T follicular helper cell (primary cell): ENCODE results near the gene ABLIM1.

Source experiments
- DNase-seq: peaks from one replicate; pipeline ENCODE4 v3.0.0-alpha.2; 2020; ENCODE audit warnings: low read depth

Gene ABLIM1

DNA sequence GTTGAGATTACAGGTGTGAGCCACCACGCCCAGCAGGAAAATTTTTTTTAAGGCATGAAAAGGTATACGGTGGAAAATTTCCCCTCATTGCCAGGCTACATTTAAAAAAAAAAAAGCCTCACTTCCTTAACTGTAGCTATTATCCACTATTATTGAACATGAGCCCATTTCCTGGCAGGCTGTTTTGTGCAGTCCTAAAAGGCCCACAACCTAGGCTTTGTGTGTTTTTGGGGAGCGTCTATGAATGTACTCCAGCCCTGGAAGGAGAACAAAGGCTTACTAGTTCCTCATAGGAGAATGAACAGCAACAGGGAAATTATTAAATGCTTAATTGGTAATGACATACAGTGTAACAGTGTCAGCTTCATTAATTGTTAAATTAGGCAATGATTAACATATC is 111.0 kb downstream of the ABLIM1 start:
- no peak for DNase-seq

DNA sequence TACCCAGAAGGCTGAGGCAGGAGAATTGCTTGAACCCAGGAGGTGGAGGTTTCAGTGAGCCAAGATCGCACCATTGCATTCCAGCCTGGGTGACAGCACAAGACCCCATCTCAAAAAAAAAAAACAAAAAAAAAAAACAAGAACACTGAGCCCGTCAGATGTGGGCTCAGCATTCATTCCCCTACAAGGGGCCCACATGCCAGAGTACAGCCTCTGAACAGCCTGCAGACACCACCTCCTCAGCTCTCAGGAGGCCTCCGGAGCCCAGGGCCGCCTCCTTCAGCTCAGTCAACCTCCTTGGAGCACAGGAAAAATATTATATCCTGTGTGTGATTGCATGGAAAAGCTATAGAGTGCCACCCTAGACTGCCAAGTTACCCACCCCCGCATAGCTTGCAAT is 112.3 kb downstream of the ABLIM1 start:
- DNase-seq: no peak

DNA sequence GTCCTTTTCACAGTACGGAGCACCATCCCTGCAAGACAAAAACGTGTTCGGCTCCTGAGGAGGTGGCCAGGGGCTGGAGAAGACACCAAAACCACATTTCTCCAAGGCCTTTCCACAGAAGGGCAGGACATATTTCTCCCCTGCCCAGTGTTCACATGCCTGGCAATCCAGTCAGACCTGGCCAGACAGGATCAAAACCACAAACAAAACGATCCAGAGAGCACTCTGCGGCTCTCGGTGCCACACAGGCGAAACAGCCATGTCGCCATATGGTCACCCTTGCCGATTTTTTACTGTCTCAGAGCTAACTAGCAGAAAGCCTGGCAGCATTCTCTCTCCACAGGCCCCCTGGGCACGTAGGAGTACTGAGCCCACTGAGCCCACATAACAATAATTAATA is 113.0 kb downstream of the ABLIM1 start:
- DNase-seq: no peak

DNA sequence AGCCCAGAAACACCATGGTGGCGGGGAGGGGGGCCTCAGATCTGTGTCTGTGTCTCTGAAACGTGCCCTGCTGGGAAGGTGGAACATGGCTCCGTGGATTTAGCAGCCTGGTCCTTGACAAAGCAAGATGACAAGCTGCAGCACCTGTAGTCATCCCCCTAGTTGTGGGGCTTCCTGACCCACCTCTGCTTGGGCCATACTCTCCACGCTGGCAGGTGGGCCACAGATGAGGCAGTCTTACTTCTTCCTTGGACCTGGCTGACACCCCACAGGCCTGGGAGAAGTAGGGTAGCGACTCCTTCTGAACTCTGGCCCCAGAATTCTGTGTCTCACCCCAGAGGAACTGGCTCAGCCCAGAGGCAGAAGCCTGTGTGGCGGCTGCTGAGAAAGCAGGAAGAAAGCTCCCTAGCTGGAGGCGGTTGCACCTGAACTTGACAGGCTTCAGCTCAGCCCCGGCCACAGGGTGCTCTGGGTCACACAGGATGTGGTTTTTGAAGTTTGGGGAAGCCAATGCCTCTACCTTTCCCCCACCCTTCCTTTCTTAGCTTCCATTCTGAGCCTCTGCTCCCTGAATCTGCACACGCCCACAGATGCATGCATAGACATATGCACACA is 113.9 kb downstream of the ABLIM1 start:
- peak; percentile 54 for DNase-seq

DNA sequence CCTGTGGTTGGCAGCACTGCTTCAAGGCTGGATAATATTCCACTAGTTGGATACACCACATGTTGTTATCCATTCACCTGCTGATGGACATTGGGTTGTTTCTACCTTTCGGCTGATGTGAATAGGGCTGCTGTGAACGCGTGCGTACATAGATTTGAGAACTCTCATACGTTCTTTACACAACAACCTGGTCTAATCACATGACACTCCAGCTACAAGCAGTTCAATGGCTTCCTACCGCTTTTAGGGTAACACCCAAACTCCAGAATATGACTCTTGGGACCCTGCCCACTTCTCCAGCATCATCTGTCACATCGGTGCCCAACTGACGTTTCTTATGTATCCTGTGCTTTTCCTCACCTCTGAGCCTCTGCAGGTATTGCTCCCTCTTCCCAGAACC is 114.6 kb downstream of the ABLIM1 start:
- no peak for DNase-seq

DNA sequence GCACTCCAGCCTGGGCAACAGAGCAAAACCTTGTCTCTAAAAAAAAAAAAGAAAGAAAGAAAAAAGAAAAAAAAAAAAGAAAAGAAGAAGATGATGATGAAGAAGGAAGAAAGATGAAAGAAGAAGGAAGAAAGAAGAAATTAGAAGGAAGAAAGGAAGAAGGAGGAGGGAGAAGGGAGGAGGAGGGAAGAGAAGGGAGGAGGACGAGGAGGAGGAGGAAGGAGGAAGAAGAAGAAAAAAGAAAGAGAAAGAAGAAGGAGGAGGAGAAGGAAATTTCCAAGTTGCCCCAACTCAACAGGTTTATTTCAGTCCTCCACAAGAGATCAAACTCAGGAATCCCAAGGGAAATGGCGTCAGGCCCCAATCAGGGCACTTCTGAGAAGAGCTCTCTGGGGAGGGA is 115.7 kb downstream of the ABLIM1 start:
- no peak for DNase-seq

DNA sequence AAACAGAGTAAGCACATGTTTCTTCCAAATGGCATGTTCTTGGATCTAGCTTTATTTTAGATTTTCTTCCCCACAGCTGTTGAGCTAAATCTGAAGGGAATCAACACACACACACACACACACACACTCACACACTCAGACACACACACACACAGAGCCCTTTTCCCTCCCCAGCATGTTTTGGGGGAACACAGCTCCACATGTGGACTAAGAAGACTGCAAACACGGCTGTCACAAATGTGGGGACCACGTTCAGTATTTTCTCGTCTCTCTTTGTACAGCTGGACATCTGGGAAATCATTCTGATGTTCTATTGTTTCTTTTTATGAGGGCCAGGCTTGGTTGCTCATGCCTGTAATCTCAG is 116.3 kb downstream of the ABLIM1 start:
- no peak for DNase-seq

DNA sequence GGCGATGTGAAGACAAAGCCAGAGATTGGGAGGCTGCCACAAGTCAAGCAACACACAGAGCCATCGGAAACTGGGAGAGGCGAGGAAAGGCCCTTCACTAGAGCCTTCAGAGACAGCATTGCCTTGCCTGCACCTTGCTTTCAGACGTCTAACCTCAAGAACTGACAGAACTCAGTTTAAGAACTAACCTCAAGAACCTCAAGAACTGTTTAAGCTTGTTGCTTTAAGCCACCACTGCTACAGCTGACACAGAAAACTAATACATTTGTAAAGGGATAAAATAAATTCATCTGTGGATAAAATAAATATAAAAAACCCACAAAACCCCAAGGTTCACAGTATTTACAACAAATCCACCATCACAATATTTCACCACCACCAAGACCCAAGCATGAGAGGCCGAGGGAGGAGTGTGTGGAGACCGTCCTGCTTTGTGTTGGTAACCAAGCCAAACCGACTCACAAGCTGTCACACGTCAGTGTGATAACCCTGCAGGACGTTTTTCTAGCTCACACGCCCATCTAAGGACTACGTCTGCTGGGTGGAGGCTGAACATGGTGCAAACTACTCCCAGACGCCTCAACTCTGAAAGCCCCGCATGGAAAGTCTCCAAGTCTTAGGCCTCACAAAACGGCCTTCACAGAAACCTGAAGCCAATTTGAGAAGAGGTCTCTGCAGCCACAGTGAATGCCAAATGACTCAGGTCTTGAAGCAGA is 116.8 kb downstream of the ABLIM1 start:
- DNase-seq: peak; percentile 69

DNA sequence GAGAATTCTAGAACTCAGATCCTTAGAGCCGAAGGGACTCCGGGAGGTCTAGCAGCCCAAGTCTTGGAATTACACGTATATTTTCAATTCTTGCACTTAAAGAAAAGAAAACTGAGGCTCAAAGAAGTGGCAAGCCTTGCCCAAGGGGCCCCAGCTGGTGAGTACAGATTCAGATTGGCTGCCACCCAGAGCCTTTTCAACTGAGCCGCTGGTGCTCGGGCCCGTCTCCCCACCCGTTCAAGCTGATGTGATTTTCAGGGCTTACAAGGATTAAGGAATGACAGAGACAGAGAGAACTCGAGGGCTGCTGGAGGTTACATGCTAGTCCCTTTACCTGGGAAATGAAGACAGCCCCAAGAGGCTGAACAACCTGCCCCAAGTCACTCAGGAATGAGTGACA is 117.8 kb downstream of the ABLIM1 start:
- DNase-seq: no peak

DNA sequence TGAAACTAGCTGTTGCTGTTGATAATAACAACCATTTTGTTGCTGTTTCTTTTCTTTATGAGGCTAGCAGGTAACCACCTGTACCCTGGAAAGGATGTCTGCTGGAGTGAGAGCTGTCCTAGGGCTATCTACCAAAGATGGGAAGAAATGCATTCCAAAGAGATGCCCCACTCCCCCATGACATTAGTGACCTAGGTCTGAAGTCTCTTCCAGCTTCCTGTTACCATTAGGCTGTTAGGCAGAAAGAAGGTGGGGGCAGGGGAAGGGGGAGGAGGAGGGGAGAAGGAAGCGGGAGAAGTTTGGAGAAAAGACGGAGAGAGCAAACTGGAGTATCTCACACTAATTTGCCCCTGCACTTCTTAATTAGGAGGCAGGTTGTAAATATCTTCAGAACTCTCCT is 118.5 kb downstream of the ABLIM1 start:
- DNase-seq: no peak

DNA sequence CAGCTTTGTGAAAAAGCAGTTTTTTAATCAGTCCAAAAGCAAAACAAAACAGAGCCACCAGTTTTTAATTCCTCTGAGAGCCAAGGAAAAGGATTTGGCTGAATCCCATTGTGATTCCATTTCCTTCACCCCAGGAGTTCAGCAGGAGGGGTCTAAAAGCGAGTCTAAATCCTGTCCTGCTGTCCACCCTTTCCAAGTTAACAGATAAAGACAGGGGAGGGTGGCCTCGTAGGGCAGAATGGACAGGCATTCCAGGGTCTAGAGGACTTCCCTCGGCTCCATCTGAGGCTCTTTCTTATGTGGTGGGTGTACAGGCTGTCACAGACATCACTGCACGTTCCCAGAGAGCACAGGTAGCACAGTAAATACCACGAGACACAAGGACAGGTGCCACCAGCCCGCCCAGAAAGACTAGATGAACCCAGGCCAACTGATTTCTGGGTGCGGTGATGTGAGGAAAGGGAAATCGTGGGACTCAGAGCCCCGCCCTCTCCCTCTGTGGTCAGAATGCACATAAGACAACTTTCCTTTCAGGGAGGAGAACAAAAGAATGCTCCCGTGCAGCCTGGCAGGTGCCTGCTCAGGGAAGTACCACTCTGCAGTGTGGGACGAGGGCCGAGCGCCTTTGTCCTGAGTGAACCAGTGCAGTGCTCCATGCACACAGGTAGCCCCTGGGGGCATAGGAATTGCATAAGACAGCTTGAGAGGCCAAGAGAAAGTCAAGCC is 119.7 kb downstream of the ABLIM1 start:
- peak; percentile 42 for DNase-seq

DNA sequence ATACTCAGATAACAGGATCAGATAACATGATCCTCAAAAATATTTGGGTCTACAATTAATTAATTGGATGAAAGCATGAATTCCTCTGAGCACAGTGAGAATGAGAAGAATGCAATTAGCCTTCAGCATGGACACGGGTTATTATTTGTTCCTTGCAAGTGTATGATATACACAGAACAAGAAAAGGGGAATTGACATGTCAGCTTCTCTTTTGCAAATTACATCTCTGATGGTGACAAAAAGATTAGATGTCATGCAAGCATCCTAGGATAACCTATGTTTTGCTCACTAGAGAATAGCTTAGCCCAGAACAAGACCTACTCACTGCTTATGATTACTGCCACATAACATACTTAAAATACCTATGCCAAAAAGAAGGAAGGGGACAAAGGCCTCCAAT is 120.3 kb downstream of the ABLIM1 start:
- no peak for DNase-seq

DNA sequence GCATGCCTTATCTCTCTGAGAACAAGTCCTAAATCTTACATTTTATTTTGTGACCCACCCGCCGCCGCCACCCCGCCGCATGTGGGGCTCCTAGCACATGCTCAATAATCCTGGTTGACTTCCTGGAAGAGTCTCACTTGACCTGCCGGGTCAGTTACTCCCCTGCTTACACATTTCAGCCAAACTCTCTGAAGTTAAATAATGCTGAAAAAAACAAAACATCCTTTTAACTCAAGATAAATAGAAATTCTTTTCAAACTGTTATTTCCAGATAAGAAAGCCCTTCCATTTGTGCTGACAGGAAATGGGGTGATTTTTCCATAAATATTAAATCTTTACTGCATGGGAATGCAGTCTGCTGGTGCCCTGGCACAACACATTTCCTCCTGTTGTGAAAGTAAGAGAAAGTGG is 123.5 kb downstream of the ABLIM1 start:
- DNase-seq: no peak

DNA sequence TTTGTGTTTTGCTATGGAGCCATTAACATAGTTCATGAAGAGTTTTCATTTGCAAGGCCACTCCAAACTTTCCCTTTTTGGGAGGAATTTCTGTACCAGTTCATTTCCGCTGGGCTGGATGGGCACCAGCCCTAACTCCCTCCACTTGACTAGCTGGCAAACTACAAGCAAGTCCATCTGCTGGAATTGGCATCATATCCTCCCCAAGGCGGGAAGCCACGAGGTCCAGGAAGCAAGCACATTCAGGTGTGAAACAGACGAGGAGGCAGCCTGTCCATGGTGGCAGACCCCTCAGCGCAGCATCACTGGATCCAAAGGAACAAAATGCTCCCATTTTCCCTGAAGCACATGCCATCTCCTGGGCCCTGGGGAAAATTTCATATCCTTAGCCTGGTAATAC is 125.8 kb downstream of the ABLIM1 start:
- DNase-seq: no peak

DNA sequence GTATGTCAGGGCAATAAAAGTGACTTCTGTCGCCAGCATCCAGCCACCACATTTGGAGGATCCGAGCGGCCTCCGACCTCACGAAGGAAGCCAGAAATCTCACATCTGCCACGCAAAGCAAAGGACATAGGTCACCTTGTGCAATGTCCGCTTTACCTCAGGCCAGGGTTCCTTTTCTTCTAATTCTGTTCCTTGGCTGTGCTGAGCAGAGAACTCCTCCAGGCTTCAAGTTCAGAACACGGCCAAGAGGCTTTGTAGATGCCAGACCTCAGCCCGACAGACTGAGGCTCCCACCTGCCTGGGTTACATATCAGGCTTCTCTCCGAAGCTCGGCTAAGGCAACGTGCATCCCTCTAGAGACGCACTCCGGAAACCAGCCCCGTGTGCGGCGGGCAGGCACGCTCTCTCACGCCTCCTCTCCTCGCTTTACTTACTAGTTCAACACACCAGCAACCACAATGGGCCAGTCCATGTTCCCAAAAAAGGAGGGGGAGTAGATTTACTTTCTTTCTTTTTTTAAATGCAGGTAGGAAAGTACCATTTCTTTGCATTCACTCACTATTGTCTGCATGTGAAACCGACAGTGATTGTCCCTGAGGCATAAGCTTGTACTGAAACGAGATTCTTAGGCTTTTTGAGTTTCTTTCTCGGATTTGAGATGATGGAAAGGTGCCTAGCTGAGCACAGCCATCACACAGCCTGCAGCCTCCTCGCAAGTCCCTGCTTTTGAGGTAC is 131.4 kb downstream of the ABLIM1 start:
- DNase-seq: peak; percentile 88

DNA sequence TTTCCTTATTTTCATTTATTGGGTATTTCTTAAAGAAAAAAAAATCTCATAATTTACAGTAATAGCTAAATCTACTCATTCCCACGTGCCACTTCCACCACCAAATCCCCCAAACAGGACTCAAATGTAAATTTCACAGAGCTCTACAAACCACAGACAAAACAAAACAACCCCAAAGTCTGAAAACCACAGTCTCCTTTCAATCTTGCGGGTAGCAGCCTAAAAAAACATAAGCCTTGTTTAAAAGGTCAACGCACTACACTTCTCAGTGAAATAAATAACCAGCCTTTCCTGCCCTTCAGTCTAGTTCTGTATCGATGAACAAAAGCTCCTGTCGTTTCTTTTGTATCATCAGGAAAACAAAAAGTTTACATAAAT is 132.0 kb downstream of the ABLIM1 start:
- no peak for DNase-seq

DNA sequence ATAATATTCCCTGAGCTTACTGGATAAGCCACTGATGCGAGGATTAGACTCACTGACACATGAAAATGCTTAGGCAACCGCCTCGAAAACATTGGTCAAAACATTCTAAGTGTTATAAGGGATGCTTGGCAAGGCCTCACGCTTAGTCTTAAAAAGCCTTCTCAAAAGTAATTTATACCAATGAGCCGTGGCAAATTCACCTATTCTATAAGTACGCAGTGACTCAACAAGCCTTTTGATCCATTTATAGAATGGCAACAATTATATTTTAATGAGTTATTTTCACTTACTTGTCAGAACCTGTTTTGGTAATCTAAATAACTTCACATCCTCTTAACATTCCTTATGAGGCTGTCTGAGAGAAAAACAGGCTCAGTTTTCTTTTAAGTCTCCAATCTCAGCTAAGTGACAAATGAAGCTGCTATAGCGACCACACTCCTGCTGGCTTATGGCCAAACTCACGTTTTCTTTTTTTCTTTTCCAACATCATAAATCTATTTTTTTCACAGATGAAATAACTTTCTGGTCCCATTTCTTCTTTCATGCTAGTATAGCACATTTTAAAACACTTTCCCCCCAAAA is 132.6 kb downstream of the ABLIM1 start:
- DNase-seq: no peak

DNA sequence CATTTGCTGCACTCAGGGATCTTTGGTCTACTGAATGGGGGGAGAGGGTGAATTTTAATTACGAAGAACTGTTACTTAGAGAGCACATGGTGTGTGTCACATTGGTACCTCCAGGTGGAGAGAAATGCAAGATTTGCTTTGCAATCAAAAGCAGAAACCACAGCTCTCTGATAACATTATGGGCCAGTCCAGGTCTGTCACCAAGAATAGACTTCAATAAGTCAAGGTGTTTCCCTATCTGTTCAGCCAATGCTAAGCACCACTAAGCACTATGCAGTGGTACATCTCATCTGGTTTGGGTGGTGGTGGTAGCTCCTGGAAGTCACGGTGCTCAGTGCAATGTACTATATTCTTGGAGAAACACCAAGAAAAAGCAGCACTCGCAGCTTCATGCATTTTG is 134.2 kb downstream of the ABLIM1 start:
- DNase-seq: no peak

DNA sequence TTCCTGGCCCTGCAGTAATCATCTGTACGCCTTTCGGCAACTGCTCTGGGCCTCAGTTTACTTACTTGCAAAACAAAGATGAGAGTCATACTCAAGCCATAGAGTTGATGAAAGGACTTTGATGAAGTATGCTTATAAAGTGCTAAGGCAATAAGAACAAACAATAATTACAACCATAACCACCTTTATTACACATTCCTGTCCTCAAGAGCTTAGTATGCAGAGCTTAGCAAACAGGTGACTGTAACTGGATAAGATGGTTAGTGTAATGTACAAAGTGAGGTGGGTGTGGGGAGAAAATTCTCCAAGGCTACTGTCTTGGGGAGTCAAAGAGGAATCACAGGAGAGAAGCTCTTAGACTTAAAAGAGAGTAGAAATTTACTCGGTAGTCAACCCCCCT is 136.8 kb downstream of the ABLIM1 start:
- no peak for DNase-seq

DNA sequence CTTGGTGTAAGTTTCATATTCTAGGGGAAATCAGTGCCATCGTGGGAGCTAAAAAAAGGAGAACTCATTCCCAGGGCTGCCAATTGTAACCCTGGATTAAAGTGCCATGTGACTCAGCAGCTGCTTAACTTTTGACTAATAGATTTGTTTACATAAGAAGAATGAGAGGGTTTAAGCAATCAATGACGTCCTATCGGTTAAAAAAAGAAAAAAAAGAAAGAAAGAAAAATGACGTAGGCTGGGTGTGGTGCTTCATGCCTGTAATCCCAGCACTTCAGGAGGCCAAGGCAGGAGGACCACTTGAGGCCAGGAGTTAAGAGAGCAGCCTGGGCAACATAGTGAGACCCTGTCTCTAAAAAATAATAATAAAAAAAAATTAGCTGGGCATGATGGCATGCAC is 137.6 kb downstream of the ABLIM1 start:
- no peak for DNase-seq

DNA sequence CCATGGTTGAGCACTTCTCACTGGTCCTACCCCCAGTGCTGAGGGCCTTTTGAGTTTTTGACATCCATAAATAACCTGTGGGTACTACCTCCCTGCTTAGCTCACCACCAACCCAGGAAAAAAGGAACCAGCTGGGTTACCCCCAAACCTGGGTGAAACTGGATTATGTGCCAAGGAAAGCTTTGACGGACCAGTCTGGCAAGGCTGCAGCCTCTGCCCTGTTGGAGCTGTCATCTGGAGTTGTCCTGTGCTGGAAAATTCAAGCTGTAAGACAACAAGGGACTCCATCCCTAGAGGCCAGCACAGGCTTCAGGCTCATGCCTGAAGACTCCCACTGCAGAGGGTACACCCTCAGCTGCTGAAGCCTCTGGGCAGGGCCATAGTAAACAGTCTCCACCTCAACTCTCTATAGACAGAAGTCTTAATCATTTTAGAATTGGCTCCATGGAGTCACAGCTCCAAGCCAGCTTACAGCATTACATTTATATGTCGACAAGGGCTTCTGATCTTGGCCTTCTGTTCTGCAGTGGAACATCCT is 138.2 kb downstream of the ABLIM1 start:
- no peak for DNase-seq

DNA sequence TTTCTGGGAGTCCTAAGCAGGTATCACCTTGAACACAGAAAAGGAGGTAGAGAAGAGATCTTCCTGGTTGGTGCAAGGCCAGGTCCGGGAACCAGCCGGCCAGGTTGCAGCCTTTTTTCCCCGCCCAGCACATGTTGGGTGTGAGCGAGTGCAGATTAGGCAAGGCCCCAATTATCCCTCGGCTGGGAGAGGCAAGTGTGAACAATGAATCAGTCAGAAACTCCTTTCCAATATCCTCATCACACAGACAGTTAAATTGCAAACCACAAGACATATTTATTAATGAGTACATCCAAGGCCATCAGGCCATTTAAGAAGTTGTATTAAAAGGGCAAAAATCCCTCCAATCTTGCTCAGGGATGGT is 138.8 kb downstream of the ABLIM1 start:
- DNase-seq: no peak
